ENCODE data around the gene CACNA1B. TPM values are rescaled to one million over a fixed set of nuclear protein-coding genes. Genes with fewer than 3 reads are reported as not detected.

The CACNA1B gene
- total RNA-seq, 1 experiment from 2014 or later, result 1.7 TPM

DNA sequence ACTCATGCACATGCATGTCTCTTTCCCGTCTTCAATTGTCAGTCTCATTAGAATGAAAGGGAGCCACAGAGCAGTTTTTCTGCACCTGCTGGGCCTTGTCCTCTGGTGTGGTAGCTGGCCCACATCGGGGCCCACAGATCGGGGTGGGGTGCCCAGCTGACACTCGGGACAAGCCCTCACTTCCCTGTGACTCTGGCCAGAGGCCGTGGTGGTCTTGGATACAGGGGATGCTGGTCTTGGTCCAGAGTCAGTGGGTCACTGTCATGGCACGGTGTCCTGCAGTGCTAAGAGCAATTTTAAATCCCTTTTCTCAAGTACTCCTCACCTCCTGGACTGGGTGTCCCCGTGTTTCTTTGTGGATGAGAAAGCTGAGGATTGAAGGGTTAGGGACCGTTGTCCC is 193.2 kb downstream of the CACNA1B start:
- RAD21 ChIA-PET (ENCODE audit: low non-redundant PET in 1 of 2, low total read pairs in 2 of 2, uncharacterized antibody in 2 of 2, unreplicated experiment in 2 of 2), result no interaction called here

More for the DNA sequence above, 193.2 kb downstream of the CACNA1B start:
- Histone ChIP-seq H3K79me2 (ENCODE audit: insufficient read depth, low read length) (no peaks in the 10 kb centered on the region), H3K4me3 (replicated peaks in 1 of 2; ENCODE audit: low read depth in 1 of 2, low read length in 2 of 2) (no peak overlapping the region), H2AFZ (ENCODE audit: low read depth, low read length, poor library complexity, severe bottlenecking) (no peak overlapping the region), H3K9ac (ENCODE audit: low read length) (no peak overlapping the region), H3K9me2 (ENCODE audit: insufficient read depth) (no peaks in the 10 kb centered on the region), H3K4me1 (ENCODE audit: control insufficient read depth in 1 of 2, insufficient read depth in 2 of 2, low read length in 2 of 2) (no peaks in the 10 kb centered on the region), H3K27ac (ENCODE audit: low read depth, low read length) (no peak overlapping the region), H3K27me3 (ENCODE audit: insufficient read depth, low read length) (no peaks in the 10 kb centered on the region), H4K20me1 (ENCODE audit: insufficient read depth) (no peaks in the 10 kb centered on the region), H3K9me3 (ENCODE audit: control insufficient read depth in 1 of 2, insufficient read depth in 1 of 2, low read depth in 1 of 2, low read length in 2 of 2) (no peaks in the 10 kb centered on the region), H3K36me3 (ENCODE audit: control insufficient read depth in 1 of 2, insufficient read depth in 2 of 2, low read length in 2 of 2) (no peaks in the 10 kb centered on the region), H3K4me2 (ENCODE audit: low read length) (no peak overlapping the region)
- ChIA-PET POLR2A (no interaction called here), CTCF (no interaction called here)
- TF ChIP-seq YY1 (IDR thresholded peaks at IDR 0.05; ENCODE audit: extremely low read depth, insufficient replicate concordance, low read depth, low read length) (no peak), TCF7L2 (IDR thresholded peaks at IDR 0.05; ENCODE audit: borderline replicate concordance, extremely low read depth, insufficient read depth, insufficient read length) (no peak), JUND (IDR thresholded peaks at IDR 0.05) (no peak), POLR2A (IDR thresholded peaks at IDR 0.05; ENCODE audit: borderline replicate concordance, extremely low read depth, insufficient read depth, insufficient read length) (no peak), CTCF (IDR thresholded peaks at IDR 0.05 in 2 of 3, conservative IDR thresholded peaks at IDR 0.05 in 1 of 3; ENCODE audit: borderline replicate concordance in 1 of 3, insufficient read depth in 1 of 3, low read depth in 2 of 3, low read length in 2 of 3) (no peak), CEBPB (IDR thresholded peaks at IDR 0.05; ENCODE audit: low read depth) (no peak), SRF (IDR thresholded peaks at IDR 0.05; ENCODE audit: low read depth) (no peak), ATF3 (IDR thresholded peaks at IDR 0.05) (no peak), ELF1 (IDR thresholded peaks at IDR 0.05; ENCODE audit: borderline replicate concordance, low read depth) (no peak), ZFX (IDR thresholded peaks at IDR 0.05) (no peak), SIN3A (IDR thresholded peaks at IDR 0.05; ENCODE audit: low read depth) (no peak), CBX3 (IDR thresholded peaks at IDR 0.05; ENCODE audit: low read depth) (no peak), REST (IDR thresholded peaks at IDR 0.05; ENCODE audit: low read depth) (no peak), POLR2AphosphoS5 (IDR thresholded peaks at IDR 0.05; ENCODE audit: low read depth, low read length) (no peak), SP1 (IDR thresholded peaks at IDR 0.05; ENCODE audit: low read depth) (no peak), RAD21 (IDR thresholded peaks at IDR 0.05; ENCODE audit: low read depth) (no peak), ZNF274 (IDR thresholded peaks at IDR 0.05; ENCODE audit: low read depth, low read length) (no peak), EZH2phosphoT487 (IDR thresholded peaks at IDR 0.05; ENCODE audit: borderline replicate concordance) (no peak)
- TF ChIP-seq, protein P1, sequence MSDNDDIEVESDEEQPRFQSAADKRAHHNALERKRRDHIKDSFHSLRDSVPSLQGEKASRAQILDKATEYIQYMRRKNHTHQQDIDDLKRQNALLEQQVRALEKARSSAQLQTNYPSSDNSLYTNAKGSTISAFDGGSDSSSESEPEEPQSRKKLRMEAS (IDR thresholded peaks at IDR 0.05), result no peak
- TF ChIP-seq, protein P2, sequence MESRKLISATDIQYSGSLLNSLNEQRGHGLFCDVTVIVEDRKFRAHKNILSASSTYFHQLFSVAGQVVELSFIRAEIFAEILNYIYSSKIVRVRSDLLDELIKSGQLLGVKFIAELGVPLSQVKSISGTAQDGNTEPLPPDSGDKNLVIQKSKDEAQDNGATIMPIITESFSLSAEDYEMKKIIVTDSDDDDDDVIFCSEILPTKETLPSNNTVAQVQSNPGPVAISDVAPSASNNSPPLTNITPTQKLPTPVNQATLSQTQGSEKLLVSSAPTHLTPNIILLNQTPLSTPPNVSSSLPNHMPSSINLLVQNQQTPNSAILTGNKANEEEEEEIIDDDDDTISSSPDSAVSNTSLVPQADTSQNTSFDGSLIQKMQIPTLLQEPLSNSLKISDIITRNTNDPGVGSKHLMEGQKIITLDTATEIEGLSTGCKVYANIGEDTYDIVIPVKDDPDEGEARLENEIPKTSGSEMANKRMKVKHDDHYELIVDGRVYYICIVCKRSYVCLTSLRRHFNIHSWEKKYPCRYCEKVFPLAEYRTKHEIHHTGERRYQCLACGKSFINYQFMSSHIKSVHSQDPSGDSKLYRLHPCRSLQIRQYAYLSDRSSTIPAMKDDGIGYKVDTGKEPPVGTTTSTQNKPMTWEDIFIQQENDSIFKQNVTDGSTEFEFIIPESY (IDR thresholded peaks at IDR 0.05; ENCODE audit: extremely low read depth, insufficient replicate concordance, low read length), result no peak
- no TSS peak for BruUV-seq (replicated peaks)
- intact Hi-C loops (cut with micrococcal nuclease), result no loop called here
- ATAC-seq (no peak), DNase-seq (ENCODE audit: low read depth, low spot score) (no peak)
